NCI-H128 (cell line): ENCODE data around the gene RFTN1.

Experiments
- DNase-seq: peaks from one replicate; lab custom pipeline; 2025; ENCODE audit not compliant: unreplicated experiment; lab: John Stamatoyannopoulos, UW

Gene RFTN1

DNA sequence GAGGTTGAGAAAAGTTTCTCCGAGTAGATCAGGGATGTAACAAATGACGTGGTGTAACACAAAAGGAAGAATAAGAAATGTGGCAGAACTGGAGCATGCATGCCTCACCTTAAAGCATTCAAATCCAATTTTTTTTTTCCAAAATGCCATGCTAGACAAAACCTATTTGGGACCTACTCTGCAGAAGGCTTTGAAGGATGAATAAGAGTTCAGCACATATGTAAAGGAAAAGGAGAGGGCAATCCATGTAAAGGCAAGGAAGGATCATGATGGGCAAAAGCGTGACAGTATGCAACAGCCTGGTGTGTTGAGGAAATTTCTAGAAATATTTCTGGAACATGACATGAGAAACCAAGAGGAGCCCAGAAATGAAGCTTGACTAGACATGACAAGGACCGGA, 132.1 kb downstream of the RFTN1 start:
- DNase-seq = no peak

DNA sequence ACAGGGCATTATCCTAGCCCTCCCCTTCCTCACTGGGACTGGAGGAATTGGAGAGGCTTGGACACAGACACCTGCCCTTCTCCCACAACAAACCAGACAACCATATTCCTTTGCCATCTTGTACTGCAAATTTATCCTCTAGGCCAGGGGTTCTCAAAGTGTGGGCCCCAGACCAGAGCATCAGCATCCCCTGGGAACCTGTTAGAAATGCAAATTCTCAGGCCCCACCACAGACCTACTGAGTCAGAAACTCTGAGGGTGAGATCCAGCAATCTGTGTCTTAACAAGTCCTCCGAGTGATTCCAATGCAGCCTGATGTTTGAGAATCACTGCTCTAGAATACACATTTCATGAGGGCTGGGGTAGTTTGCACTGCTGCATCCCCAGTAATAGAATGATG, 133.1 kb downstream of the RFTN1 start:
- no peak for DNase-seq

DNA sequence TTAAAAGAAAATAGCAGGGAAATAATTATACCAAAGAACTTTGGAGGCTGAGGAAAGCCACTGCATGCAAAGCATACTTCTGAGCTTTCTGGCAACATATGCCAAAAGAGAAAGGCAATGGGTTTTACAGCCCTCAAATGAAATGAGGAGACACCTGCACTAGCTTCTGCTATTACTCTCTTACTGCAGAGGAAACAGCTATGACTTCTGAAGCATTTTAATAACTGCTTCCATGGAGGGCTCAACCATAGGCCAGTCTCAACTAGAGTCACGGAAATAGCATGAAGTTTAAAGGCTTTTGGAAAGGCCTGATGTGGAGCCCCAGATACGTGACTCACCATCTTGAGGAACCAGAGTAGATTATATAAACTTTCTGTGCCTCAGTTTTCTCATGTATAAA, 133.7 kb downstream of the RFTN1 start:
- DNase-seq = no peak

DNA sequence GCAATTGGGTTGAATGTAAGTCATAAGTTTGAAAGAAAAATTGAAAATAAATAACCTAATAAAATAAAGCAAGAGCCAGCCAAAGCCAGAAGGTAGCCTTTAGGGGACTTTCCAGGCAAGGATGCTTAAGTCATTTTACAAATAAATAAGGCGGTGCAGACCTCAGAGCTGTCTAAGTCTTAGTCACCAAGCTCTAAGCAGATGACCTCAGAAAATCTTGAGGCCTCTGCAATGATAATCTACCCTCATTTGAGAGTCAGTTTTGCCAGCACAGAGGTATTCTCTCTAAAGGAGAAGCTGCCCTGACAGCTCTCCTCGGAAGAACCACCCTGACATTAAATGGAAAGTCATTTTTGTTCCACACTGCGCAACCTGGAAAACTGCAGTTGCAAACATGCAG, 134.6 kb downstream of the RFTN1 start:
- DNase-seq = no peak

DNA sequence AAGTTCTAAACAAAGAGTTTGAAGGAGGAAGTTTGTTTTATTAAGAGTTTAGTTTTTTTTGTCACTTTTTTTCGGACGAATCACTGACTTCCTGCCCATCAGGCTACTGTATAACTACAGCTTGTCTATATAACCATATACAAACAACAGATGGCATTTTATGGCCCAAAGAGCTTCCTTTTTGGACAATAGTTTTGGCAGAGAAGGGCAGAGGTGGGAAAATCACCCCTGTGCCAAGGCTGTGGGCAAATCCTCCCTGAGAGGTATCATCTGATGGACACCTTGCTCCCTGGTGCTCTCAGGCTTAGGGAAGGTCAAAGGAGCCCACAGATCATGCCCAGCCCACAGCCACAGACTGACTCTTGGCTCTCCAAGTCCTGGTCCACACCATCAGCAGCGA, 135.1 kb downstream of the RFTN1 start:
- DNase-seq = no peak

DNA sequence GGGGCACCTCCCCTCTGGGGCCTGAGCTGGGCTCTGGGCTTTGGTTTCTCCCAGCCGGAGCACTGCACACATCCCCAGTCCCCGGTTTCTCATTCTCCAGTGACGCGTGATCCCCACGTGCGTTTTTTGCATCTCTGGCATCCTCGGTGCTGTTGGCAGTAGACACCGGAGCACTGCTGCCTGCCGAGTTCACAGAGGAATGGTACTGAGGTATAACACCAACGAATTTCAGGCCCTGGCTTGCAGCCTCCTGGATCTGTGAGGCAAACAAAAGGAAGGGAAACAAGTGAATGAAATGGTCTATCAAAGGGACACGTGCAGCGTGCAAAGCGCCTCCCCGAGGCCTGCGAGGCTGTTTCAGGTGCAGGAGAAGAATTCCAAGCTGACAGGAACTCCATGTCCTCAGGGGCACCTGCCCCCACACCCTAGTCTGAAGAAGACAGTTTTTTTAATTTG, 135.6 kb downstream of the RFTN1 start:
- DNase-seq = no peak

DNA sequence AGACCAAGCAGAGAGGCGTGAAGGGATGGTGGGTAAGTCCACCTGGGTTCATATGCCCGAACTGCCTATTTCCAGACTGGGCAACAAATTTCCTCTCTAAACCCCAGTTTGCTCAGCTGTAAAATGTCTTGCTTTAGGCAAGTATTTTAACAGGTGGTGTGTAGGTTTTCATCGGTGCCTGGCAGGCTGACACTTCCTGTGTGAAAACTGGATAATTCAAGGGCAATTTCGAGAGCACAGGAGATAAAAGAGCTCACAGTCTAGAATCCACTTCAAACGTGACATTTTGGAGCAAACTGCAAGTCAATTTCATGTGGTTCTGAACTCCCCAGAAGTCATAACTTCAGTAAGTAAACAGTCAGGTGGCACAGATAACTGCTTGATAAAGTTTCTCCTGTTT, 136.3 kb downstream of the RFTN1 start:
- no peak for DNase-seq

DNA sequence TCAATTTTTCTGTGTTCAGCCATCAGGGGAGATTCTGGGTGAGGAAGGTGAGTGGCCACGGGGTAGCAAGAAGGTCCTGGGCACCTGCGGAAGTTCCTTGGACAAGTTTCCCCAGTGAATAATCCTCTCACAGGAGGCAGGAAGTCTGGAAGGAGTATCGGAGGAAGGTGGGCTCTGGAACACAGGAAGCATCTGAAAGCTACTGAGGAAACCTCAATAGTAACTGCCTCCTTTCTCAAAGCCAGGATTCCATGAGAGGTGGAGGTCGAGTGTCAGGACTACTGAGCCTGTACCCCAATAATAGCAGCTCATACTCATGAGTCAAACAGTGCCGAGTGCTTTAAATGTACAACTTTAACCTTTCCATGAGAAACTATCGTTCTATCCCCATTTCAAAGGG, 137.6 kb downstream of the RFTN1 start:
- no peak for DNase-seq

DNA sequence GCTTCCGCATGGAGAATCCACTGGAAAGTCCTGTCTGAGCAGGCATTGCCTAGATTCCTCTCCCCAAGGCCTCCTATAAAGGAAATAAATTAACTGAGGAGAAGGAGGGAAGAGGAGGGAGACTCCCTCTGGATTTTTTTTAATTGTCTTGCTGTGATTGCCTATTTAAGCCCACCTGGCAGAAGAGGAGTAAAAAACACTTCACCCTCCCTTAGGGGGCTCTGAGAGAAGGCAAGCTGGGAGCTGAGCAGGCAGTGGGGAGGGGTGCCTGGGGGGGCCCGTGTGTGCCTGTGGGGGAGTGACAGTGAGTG, 138.6 kb downstream of the RFTN1 start:
- no peak for DNase-seq

DNA sequence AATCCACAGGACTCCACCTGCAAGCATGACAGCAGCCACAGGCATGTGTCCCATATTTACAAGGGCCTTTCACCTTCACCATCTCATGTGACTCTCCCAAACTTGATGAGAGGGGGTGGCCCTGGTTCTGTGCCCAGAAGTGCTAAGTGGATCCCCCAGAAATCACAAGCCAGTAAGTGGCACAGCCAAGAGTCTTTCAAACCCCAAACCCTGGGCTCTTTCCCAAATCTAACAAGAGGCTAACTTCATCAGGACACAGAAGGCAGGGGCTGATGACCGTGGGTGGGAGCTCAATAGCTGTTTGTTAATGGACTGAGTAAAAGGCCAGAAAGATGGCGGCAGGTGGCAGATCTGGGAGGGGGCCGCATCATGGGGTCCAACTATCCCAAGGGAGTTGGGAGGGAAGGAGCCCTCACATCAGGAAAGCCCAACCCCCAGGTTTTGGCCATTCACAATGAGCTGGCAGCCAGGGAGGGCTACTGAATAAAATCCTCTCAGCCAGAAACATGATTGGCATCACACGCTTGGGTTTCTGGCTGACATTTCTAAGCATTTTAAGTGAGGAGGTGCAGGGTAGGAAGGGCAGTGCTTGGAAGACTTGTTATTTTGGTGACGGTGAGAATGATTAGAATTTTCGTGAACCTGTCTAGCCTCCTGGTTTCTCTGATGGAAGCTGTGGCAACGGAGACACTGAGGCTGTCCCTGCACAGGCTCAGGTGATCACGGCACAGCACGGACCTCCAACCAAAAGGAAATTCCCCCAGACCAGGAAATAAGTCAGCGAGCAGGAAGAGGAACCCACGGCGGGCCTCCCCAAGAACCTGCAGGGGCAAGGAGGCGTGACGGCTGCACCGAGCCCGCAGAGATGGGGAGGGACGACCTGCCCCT, 139.2 kb downstream of the RFTN1 start:
- DNase-seq = no peak

DNA sequence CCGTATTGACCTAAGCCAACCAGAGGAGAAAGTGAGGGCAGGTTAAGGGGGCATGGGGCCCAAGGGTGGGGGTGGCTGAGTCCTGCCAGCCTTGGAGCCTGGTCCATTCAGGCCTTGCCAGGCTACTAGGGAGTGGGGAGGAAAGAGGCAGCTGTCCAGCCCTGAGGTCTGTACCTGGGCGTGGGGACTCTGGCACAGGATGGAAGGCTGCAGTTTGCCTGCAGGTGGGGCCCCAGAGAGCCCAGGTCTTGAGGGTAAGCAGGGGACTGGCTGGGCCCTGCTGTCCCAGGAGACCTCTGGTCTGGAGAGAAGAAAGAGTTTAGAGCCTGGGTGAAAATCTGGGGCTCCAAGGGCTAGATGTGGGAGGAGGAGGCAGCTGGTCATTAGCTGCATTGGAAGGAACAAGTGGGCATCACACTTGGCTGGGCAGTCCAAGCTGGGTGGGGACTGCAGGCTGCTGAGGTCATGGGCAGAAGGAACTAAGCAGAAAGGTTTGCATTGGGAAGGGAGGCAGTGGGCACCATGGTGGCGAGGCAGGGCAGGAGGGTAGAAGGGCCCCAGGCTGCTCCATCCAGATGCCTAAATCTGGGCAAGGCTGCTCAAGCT, 140.1 kb downstream of the RFTN1 start:
- no peak for DNase-seq

DNA sequence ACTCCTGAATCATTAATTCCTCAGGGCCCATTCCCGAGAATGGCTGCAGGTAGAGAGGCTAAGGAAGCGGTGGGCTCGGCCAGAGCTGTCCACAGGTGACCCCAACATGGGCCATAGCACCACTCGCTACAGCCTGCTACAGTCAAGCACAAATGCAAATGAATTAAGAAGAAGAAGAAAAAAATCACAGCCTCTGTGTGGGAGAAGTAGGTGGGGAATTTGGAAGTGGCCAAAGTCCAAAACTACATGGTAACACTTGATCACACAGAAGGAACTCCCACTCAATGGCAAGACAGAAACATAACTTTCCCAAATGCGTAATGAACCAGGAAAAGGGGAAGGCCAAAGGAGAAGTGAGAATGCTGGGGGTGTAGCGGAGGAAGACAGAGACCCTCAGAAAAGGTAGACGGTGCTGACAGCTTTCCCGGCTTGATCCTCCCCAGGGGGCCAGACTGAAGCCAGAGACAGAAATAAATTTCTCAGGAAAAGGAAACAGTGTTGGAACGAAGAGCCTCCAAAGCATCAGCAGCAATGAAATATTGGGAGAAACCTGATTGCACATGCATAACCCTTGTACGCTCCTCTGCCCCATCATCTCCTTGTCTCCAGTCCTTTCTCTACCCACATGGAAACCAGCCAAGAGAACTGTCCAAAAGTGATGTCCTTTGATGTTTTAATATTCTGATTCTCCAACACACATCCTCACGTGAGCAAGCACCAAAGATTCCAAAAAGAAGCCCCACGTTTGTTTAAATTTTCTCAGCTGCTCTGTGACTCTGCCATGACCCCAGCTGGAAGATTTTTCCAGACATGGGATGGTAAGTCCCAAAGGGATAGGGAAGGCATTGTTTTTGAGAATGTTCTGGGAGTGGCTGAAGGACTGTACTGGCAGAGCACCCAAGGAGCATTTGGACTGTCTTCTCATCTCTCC, 140.9 kb downstream of the RFTN1 start:
- no peak for DNase-seq

DNA sequence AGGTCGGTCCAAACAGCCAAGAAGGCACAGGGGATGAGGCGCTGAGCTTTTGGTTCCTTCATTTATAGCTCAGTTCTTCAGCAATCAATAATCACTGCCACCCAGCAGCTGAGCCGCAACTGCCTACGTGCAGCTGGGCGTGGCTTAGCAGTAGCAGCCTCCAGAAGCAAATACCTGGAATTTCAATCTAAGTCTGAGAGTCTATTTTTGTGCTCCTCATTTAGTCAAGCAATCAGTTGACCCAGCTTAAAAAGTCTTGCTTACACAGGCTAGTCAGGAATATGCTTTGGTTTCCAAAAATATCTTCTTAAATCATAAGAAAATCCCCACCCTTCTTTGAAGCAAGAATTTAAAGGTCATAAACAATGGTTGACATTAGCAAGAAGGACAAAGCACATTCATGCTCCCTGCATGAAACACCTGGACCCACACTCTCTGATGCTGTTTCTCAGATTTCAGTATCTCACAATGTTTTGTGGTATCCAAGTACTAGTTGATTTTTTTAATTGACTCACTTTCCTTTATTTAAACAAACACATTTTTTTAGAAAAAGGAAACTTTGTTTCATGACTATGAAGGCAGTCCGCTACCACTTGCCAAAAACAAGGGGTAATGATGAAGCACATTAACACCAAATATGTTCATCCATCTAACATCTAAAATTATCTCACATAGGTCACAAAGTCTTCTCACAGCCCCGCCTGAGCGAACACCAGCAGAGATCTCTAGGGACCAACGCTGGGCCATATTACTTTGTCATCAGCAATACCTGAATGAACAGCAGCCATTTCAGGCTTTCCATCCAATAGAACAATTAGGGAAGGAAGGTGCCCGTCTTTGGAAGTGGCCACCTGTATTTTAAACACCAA, 142.4 kb downstream of the RFTN1 start:
- no peak for DNase-seq

DNA sequence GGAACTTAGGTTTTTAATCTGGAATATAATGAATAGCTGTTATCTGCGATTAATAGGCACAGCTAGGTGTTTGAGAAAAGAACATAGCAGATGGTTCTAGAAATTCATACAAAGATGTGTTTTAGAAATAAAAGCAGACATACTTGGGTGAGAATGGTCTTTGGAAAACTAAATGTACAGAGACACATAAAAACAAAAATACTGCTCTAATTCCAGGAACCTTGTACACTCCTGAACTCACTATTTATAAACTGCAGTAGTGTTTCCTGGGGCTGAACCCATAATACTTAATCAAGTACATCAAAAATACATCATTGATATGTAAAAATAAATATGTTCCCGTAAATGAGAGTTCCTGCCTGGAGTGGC, 143.0 kb downstream of the RFTN1 start:
- no peak for DNase-seq

DNA sequence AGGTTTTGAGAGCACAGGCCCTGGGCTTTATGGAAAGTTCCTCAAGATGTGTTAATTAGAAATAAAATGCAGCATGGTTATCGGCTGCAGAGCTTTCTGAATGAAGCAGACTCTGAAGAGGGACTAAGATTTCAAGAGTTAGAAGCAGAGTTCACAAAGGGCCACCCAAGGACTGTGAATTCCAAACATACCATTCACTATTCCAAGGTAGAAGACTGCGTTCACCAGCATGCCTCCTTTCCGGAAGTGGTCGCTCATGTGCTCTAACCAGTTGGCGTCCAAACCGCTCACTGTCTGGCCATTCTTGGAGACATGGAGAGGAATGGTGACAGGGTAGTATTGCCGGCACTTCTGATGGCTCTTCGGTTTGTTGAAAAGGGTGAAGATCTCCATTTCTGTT, 143.6 kb downstream of the RFTN1 start:
- no peak for DNase-seq

DNA sequence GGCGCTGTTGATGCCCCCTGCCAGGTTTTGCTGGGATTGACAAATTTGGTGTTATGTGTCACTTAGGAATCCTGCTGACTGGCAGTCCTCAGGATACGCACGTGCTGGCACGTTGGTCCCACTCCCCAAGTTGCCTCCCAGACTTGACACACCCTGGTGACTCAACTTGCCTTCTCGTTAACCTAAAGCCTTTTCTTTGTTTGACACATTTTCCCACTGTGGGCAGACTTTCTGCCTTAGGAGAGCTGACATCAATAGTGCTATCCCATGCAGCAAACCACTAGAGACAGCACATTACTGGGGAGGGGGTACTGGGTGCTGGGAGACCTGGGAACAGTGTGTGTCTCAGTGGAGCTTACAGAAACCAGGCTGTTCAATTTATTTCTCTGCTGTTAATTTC, 144.2 kb downstream of the RFTN1 start:
- no peak for DNase-seq

DNA sequence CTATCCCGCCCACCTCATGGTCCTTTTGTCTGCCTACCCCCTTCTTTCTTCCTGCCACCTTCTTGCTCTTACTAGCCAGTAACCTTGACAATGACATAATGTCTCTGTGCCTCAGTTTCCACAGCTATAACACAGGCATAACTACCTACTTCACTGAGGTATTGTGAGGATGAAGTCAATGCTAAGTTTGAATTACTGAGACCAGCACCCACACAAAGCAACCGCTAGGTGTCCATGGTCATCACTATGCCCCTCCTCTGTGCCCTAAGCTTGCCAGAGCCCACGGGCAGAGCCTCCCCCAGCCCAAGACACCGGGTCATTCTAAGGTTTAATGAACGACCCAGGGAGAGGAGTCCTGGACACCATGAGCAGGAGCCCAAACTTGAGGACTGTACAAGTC, 146.9 kb downstream of the RFTN1 start:
- DNase-seq = no peak

DNA sequence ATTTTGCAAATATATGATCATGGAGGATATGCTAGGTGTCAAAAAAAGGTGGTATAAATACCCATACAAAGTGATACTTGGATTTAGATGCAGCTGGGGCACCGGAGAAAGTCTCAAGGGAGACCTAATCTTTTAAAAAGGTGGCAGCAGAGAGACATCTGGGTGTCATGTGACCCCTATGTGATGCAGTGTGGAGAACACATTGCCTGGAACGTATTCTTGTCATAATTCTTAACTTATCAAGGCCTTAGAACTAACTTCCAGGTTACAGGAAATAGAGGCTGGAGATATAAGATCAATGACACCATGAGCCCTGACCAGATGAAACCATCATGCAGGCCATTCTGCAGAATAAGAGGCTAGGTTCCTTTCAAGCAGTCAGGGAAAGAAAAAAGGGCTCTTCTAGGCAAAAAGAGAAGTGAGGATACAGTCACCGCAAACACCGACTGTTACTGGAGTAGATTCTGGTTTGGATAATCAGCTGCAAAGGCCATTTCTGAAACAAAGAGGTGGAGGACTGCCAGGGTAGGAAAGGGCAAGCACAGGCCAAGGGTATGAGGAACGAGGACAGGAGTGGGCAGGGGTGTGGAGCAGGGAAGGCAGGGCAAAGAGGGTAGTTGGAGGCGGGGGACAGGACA, 147.9 kb downstream of the RFTN1 start:
- no peak for DNase-seq

DNA sequence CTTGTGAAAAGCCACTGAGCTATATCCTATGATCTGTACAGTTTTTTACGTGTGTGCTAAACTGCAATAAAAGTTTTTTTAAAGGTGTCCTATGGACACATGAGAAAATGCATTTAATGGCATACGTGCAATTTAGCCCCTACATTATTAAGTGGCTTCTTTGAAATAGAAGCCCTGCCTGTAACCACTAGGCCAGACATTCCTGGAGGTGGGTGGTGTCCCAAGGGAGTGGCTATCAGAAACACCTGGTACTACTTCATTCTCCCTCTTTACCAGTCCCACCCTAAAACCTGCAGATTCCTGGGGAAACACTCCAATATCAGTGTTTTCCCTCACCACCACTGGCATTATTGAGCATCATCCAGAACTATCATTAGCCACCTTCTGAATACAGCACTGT, 148.5 kb downstream of the RFTN1 start:
- no peak for DNase-seq

DNA sequence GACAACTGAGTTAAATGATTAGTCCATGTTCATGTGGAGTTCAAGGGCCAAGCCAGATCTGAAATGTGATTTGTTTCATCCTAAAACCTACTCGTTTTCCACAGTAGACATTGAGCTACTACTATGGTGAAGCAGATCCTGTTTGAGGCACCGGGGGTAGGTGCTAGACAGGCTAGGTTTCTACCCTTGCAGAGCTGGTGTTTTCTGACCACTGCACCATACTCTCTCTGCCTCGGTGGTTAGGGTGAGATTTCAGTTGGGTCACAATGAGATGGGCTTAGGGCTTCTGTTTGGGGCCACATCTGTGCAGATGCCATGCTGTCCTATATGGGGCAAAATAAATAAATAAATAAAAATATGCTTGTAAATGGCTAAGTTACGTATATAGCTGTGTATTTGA, 149.2 kb downstream of the RFTN1 start:
- no peak for DNase-seq
